ENCODE data around the gene MRPL54. TPM values are rescaled to one million over a fixed set of nuclear protein-coding genes. Genes with fewer than 3 reads are reported as not detected.

Gene MRPL54
- total RNA-seq, 1 donor from 2014 or later, result 33.0 TPM

- H3K9me3 Mint-ChIP-seq (ENCODE audit: unreplicated experiment), result peaks cover 4% of the 10 kb centered on the region
Measured at GRCh38 chr19:3770136-3770999, 7.9 kb downstream of the MRPL54 start.

GRCh38 chr19:3771000-3771905, 8.8 kb downstream of the MRPL54 start:
- H3K9me3 Mint-ChIP-seq (ENCODE audit: unreplicated experiment), result peaks cover 4% of the 10 kb centered on the region
- H3K36me3 Mint-ChIP-seq (ENCODE audit: unreplicated experiment), result no peaks in the 10 kb centered on the region
- no peaks in the 10 kb centered on the region for H3K4me1 Mint-ChIP-seq (ENCODE audit: low read depth, unreplicated experiment)
- H3K27me3 Mint-ChIP-seq (ENCODE audit: unreplicated experiment), result peaks cover 7% of the 10 kb centered on the region
- no peak overlapping the region for H3K4me3 Mint-ChIP-seq (ENCODE audit: unreplicated experiment)
- DNase-seq, result no peak
- TF ChIP-seq, protein P1, sequence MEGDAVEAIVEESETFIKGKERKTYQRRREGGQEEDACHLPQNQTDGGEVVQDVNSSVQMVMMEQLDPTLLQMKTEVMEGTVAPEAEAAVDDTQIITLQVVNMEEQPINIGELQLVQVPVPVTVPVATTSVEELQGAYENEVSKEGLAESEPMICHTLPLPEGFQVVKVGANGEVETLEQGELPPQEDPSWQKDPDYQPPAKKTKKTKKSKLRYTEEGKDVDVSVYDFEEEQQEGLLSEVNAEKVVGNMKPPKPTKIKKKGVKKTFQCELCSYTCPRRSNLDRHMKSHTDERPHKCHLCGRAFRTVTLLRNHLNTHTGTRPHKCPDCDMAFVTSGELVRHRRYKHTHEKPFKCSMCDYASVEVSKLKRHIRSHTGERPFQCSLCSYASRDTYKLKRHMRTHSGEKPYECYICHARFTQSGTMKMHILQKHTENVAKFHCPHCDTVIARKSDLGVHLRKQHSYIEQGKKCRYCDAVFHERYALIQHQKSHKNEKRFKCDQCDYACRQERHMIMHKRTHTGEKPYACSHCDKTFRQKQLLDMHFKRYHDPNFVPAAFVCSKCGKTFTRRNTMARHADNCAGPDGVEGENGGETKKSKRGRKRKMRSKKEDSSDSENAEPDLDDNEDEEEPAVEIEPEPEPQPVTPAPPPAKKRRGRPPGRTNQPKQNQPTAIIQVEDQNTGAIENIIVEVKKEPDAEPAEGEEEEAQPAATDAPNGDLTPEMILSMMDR (IDR thresholded peaks at IDR 0.05; ENCODE audit: partially characterized antibody, unreplicated experiment), result no peak
- no peak overlapping the region for H3K27ac Mint-ChIP-seq (ENCODE audit: unreplicated experiment)

More at GRCh38 chr19:3770136-3770999, 7.9 kb downstream of the MRPL54 start:
- H3K36me3 Mint-ChIP-seq (ENCODE audit: unreplicated experiment), result no peaks in the 10 kb centered on the region
- no peak for DNase-seq
- TF ChIP-seq, protein P1 (IDR thresholded peaks at IDR 0.05; ENCODE audit: partially characterized antibody, unreplicated experiment), result no peak
- H3K4me3 Mint-ChIP-seq (ENCODE audit: unreplicated experiment), result no peak overlapping the region
- H3K4me1 Mint-ChIP-seq (ENCODE audit: low read depth, unreplicated experiment), result no peaks in the 10 kb centered on the region
- no peak overlapping the region for H3K27ac Mint-ChIP-seq (ENCODE audit: unreplicated experiment)
- peaks cover 7% of the 10 kb centered on the region for H3K27me3 Mint-ChIP-seq (ENCODE audit: unreplicated experiment)

- Mint-ChIP-seq H3K9me3 (ENCODE audit: unreplicated experiment) (peaks cover 4% of the 10 kb centered on the region), H3K4me3 (ENCODE audit: unreplicated experiment) (no peak within 1 kb of the TSS), H3K27me3 (ENCODE audit: unreplicated experiment) (peaks cover 9% of the 10 kb centered on the region), H3K36me3 (ENCODE audit: unreplicated experiment) (no peaks in the 10 kb centered on the region), H3K27ac (ENCODE audit: unreplicated experiment) (no peak within 1 kb of the TSS), H3K4me1 (ENCODE audit: low read depth, unreplicated experiment) (no peaks in the 10 kb centered on the region)
- DNase-seq, result no peak
- TF ChIP-seq, protein P1 (IDR thresholded peaks at IDR 0.05; ENCODE audit: partially characterized antibody, unreplicated experiment), result no peak
Measured at GRCh38 chr19:3771906-3772455, 9.5 kb downstream of the MRPL54 start, which contains the start of gene RAX2. RAX2 (minus strand) TSS chr19:3772228; CDS start chr19:3771742, 486 bp downstream.

GRCh38 chr19:3773814-3774515, 11.5 kb downstream of the MRPL54 start:
- TF ChIP-seq, protein P1 (IDR thresholded peaks at IDR 0.05; ENCODE audit: partially characterized antibody, unreplicated experiment), result no peak
- Mint-ChIP-seq H3K9me3 (ENCODE audit: unreplicated experiment) (peaks cover 4% of the 10 kb centered on the region), H3K27ac (ENCODE audit: unreplicated experiment) (no peak overlapping the region), H3K4me3 (ENCODE audit: unreplicated experiment) (no peak overlapping the region), H3K4me1 (ENCODE audit: low read depth, unreplicated experiment) (no peaks in the 10 kb centered on the region), H3K27me3 (ENCODE audit: unreplicated experiment) (peaks cover 10% of the 10 kb centered on the region), H3K36me3 (ENCODE audit: unreplicated experiment) (no peaks in the 10 kb centered on the region)
- no peak for DNase-seq

All from glutamatergic neuron (in vitro differentiated cells).